HepG2 (cell line): ENCODE results near the gene RNF11. TPM values are rescaled to one million over a fixed set of nuclear protein-coding genes. Genes with fewer than 3 reads are reported as not detected.

Experiments
- BORCS8-MEF2B ChIP-seq: sonication (generic); formaldehyde crosslinking; IDR thresholded peaks from 2 replicates; pipeline ENCODE4 v1.8.0; 2022; ENCODE audit warnings: mild to moderate bottlenecking, missing genetic modification reagents
- CREB1 ChIP-seq, 2 experiments: fragments of 450-650 bp in 1 of 2; IDR thresholded peaks; 2 replicates each; pipeline ENCODE4 v1.6.1; 2016 to 2017; ENCODE audit warnings: control low read depth in 1 of 2, mild to moderate bottlenecking in 1 of 2, missing compliant biosample characterization in 1 of 2, missing genetic modification characterization in 1 of 2
- ELF4 ChIP-seq: sonication (generic); formaldehyde crosslinking; IDR thresholded peaks from 2 replicates; pipeline ENCODE4 v1.5.0; 2020; ENCODE audit warnings: missing genetic modification reagents, mild to moderate bottlenecking, moderate library complexity, borderline replicate concordance
- MAZ ChIP-seq, 2 experiments: sonication (generic) in 1 of 2; formaldehyde crosslinking in 1 of 2; IDR thresholded peaks; 2 replicates each; pipeline versions ENCODE4 v1.5.0 to v1.6.1; 2012 to 2020; ENCODE audit warnings: low read depth in 2 of 2, mild to moderate bottlenecking in 2 of 2, borderline replicate concordance in 1 of 2, improper control_type of control experiment in 1 of 2, low read length in 1 of 2, missing genetic modification reagents in 1 of 2, moderate library complexity in 1 of 2
- MZF1 ChIP-seq: sonication (generic); formaldehyde crosslinking; IDR thresholded peaks from 2 replicates; pipeline ENCODE4 v1.8.1; 2023; ENCODE audit warnings: mild to moderate bottlenecking, missing genetic modification reagents, borderline replicate concordance
- RFXANK ChIP-seq: IDR thresholded peaks from 2 replicates; pipeline ENCODE4 v1.6.1; 2016
- SNAI1 ChIP-seq: sonication (generic); formaldehyde crosslinking; IDR thresholded peaks from 2 replicates; pipeline ENCODE4 v1.5.0; 2020; ENCODE audit warnings: mild to moderate bottlenecking, missing genetic modification reagents, borderline replicate concordance
- SP5 ChIP-seq: IDR thresholded peaks from 2 replicates; pipeline ENCODE4 v1.6.1; 2016; ENCODE audit warnings: low read depth, borderline replicate concordance
- SRF ChIP-seq: IDR thresholded peaks from 2 replicates; pipeline ENCODE4 v1.6.1; 2011; ENCODE audit warnings: mild to moderate bottlenecking, low read depth, low read length, moderate library complexity
- TGIF2 ChIP-seq: IDR thresholded peaks from 2 replicates; pipeline ENCODE4 v1.6.1; 2016; ENCODE audit warnings: control low read depth, missing compliant biosample characterization
- ZNF317 ChIP-seq: sonication (generic); formaldehyde crosslinking; IDR thresholded peaks from 2 replicates; pipeline ENCODE4 v1.5.0; 2020; ENCODE audit warnings: mild to moderate bottlenecking, missing genetic modification reagents
- ZNF678 ChIP-seq: sonication (generic); formaldehyde crosslinking; IDR thresholded peaks from 2 replicates; pipeline ENCODE4 v1.4.0; 2020; ENCODE audit warnings: mild to moderate bottlenecking, missing genetic modification reagents
- ZNF747 ChIP-seq: sonication (generic); formaldehyde crosslinking; IDR thresholded peaks from 2 replicates; pipeline ENCODE4 v1.8.1; 2023; ENCODE audit warnings: missing genetic modification reagents, mild to moderate bottlenecking, borderline replicate concordance
- polyA plus RNA-seq, 8 experiments: library from polyadenylated mRNA; depleted of rRNA in 3 of 8; stranded (reverse) in 7 of 8; unstranded in 1 of 8; fragments of >200 nt; fragmentation: Illumina TruSeq in 4 of 8; extraction: Trizol in 4 of 8; gene quantifications; 2 replicates each; pipeline versions ENCODE4 v1.2.1 to v1.2.3, GENCODE V29; 2011 to 2016; ENCODE audit warnings: low read depth in 4 of 8, missing spikeins in 1 of 8, mixed read lengths in 1 of 8; ENCODE audit not compliant: insufficient read depth in 1 of 8
- total RNA-seq, 5 experiments: library from RNA; depleted of rRNA; stranded (reverse); fragments of >200 nt; fragmentation: Illumina TruSeq; extraction: Trizol; gene quantifications; 2 replicates each; pipeline ENCODE4 v1.2.3, GENCODE V29; 2016; ENCODE audit warnings: low read depth in 1 of 5
- TF ChIP-seq, protein P1 (sequence below): IDR thresholded peaks from 2 replicates; pipeline ENCODE4 v1.6.1; 2016; ENCODE audit warnings: low read depth, missing genetic modification reagents, missing compliant biosample characterization
- TF ChIP-seq, protein P2 (sequence below): sonication (generic); formaldehyde crosslinking; conservative IDR thresholded peaks from 2 replicates; pipeline ENCODE4 v1.8.0; 2022; ENCODE audit warnings: mild to moderate bottlenecking, moderate library complexity, missing genetic modification reagents
- TF ChIP-seq, protein P3 (sequence below): IDR thresholded peaks from 2 replicates; pipeline ENCODE4 v1.4.0; 2020; ENCODE audit warnings: mild to moderate bottlenecking, missing genetic modification reagents

Gene RNF11
- total and polyA plus RNA-seq, 2 of the 13 experiments (the other 11 are each of a cell fraction or from before 2014, with no cell fraction given) = 41.2 to 48.8 TPM

DNA sequence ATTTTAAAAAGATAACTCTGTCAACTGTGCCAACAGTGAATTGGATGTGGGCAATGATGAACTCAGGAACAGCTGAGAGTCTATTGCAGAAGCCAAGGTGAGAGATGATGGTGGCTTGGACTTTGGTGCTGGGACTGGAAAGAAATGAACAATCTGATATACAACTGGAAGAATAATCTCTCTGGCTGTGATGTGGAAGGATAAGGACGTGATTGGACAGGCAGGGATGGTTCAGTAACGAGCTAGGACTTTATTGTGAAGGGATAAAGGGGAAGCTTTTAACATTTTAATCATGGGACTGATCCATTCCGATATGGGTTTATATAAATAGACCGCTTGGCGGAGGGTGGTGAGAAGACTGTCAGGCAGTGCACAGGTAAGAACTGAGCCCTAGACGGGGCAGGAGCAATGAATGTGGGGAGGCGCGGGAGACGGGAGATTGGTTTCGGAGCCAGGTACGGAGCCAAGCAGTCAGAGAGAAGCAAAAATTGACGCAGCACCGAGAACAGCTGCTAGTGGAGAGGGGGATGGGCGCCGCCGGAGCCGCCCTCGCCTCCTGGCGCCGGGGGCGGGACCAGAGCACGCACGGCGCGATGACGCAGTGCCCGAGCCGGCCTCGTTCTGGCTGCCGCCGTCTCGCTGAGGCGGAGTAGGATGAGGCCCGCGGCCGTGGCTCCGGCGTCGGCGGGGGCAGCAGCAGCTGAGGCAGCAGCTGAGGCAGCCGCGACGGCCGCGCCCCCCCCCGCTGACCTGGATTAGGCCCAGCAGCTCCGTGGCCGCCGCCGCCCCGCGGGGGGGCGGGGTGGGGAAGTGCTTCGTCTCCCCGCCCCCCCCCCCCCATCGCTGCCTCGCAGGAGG is at the start of gene RNF11 (continued):
- TF ChIP-seq, protein P1, sequence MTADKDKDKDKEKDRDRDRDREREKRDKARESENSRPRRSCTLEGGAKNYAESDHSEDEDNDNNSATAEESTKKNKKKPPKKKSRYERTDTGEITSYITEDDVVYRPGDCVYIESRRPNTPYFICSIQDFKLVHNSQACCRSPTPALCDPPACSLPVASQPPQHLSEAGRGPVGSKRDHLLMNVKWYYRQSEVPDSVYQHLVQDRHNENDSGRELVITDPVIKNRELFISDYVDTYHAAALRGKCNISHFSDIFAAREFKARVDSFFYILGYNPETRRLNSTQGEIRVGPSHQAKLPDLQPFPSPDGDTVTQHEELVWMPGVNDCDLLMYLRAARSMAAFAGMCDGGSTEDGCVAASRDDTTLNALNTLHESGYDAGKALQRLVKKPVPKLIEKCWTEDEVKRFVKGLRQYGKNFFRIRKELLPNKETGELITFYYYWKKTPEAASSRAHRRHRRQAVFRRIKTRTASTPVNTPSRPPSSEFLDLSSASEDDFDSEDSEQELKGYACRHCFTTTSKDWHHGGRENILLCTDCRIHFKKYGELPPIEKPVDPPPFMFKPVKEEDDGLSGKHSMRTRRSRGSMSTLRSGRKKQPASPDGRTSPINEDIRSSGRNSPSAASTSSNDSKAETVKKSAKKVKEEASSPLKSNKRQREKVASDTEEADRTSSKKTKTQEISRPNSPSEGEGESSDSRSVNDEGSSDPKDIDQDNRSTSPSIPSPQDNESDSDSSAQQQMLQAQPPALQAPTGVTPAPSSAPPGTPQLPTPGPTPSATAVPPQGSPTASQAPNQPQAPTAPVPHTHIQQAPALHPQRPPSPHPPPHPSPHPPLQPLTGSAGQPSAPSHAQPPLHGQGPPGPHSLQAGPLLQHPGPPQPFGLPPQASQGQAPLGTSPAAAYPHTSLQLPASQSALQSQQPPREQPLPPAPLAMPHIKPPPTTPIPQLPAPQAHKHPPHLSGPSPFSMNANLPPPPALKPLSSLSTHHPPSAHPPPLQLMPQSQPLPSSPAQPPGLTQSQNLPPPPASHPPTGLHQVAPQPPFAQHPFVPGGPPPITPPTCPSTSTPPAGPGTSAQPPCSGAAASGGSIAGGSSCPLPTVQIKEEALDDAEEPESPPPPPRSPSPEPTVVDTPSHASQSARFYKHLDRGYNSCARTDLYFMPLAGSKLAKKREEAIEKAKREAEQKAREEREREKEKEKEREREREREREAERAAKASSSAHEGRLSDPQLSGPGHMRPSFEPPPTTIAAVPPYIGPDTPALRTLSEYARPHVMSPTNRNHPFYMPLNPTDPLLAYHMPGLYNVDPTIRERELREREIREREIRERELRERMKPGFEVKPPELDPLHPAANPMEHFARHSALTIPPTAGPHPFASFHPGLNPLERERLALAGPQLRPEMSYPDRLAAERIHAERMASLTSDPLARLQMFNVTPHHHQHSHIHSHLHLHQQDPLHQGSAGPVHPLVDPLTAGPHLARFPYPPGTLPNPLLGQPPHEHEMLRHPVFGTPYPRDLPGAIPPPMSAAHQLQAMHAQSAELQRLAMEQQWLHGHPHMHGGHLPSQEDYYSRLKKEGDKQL (CRISPR knock-in tag) = no peak
- no peak for TF ChIP-seq SNAI1 (CRISPR knock-in tag)
- TF ChIP-seq ZNF747 (CRISPR knock-in tag) = 0 out of 2 replicates have a peak, but pooled peaks have one; percentile 23
- peak; percentile 39; the same call in 1 of the 2 replicates for TF ChIP-seq SP5 (CRISPR knock-in tag)
- TF ChIP-seq RFXANK (CRISPR knock-in tag) = no peak
- TF ChIP-seq, protein P2, sequence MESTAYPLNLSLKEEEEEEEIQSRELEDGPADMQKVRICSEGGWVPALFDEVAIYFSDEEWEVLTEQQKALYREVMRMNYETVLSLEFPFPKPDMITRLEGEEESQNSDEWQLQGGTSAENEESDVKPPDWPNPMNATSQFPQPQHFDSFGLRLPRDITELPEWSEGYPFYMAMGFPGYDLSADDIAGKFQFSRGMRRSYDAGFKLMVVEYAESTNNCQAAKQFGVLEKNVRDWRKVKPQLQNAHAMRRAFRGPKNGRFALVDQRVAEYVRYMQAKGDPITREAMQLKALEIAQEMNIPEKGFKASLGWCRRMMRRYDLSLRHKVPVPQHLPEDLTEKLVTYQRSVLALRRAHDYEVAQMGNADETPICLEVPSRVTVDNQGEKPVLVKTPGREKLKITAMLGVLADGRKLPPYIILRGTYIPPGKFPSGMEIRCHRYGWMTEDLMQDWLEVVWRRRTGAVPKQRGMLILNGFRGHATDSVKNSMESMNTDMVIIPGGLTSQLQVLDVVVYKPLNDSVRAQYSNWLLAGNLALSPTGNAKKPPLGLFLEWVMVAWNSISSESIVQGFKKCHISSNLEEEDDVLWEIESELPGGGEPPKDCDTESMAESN = peak; percentile 49
- TF ChIP-seq, protein P3, sequence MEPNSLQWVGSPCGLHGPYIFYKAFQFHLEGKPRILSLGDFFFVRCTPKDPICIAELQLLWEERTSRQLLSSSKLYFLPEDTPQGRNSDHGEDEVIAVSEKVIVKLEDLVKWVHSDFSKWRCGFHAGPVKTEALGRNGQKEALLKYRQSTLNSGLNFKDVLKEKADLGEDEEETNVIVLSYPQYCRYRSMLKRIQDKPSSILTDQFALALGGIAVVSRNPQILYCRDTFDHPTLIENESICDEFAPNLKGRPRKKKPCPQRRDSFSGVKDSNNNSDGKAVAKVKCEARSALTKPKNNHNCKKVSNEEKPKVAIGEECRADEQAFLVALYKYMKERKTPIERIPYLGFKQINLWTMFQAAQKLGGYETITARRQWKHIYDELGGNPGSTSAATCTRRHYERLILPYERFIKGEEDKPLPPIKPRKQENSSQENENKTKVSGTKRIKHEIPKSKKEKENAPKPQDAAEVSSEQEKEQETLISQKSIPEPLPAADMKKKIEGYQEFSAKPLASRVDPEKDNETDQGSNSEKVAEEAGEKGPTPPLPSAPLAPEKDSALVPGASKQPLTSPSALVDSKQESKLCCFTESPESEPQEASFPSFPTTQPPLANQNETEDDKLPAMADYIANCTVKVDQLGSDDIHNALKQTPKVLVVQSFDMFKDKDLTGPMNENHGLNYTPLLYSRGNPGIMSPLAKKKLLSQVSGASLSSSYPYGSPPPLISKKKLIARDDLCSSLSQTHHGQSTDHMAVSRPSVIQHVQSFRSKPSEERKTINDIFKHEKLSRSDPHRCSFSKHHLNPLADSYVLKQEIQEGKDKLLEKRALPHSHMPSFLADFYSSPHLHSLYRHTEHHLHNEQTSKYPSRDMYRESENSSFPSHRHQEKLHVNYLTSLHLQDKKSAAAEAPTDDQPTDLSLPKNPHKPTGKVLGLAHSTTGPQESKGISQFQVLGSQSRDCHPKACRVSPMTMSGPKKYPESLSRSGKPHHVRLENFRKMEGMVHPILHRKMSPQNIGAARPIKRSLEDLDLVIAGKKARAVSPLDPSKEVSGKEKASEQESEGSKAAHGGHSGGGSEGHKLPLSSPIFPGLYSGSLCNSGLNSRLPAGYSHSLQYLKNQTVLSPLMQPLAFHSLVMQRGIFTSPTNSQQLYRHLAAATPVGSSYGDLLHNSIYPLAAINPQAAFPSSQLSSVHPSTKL (CRISPR knock-in tag) = peak; percentile 63
- TF ChIP-seq ZNF317 (CRISPR knock-in tag) = 0 out of 2 replicates have a peak, but pooled peaks have one; percentile 32
- TF ChIP-seq SRF = no peak
- TF ChIP-seq MAZ (IDR thresholded peaks at IDR 0.05; ENCODE audit: borderline replicate concordance, low read depth, low read length) = no peak; the same call in 1 of the 2 replicates
- peak; percentile 83 for TF ChIP-seq MAZ (CRISPR knock-in tag; IDR thresholded peaks at IDR 0.05; ENCODE audit: low read depth)
- peak; percentile 73 for TF ChIP-seq CREB1 (IDR thresholded peaks at IDR 0.05)
- peak; percentile 38; the same call in 1 of the 2 replicates for TF ChIP-seq CREB1 (CRISPR knock-in tag; IDR thresholded peaks at IDR 0.05)
- no peak for TF ChIP-seq BORCS8-MEF2B (CRISPR knock-in tag)
- no peak; the same call in 1 of the 2 replicates for TF ChIP-seq ZNF678
- TF ChIP-seq ELF4 = no peak
- peak; percentile 64; the same call in 1 of the 2 replicates for TF ChIP-seq TGIF2 (CRISPR knock-in tag)
- TF ChIP-seq MZF1 = no peak
